ENCODE data around the gene ST6GALNAC3.

GRCh38 chr1:76562292-76562691 is 487.7 kb downstream of the ST6GALNAC3 start:
- TF ChIP-seq, protein P1, sequence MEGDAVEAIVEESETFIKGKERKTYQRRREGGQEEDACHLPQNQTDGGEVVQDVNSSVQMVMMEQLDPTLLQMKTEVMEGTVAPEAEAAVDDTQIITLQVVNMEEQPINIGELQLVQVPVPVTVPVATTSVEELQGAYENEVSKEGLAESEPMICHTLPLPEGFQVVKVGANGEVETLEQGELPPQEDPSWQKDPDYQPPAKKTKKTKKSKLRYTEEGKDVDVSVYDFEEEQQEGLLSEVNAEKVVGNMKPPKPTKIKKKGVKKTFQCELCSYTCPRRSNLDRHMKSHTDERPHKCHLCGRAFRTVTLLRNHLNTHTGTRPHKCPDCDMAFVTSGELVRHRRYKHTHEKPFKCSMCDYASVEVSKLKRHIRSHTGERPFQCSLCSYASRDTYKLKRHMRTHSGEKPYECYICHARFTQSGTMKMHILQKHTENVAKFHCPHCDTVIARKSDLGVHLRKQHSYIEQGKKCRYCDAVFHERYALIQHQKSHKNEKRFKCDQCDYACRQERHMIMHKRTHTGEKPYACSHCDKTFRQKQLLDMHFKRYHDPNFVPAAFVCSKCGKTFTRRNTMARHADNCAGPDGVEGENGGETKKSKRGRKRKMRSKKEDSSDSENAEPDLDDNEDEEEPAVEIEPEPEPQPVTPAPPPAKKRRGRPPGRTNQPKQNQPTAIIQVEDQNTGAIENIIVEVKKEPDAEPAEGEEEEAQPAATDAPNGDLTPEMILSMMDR (IDR thresholded peaks at IDR 0.05): no peak
- TF ChIP-seq POLR2A (IDR thresholded peaks at IDR 0.05): no peak
